Measurements from ENCODE around the gene ATP11C.
"Not testable (repeated sequence)": the region's sequence is repeated elsewhere in the genome, so short reads cannot be mapped to it uniquely, and the experiment has no call there.

The ATP11C gene

GRCh38 chrX:139844884-139845283 is 88.0 kb downstream of the ATP11C start:
- no peak for DNase-seq

- no peak for DNase-seq
These were observed 88.7 kb downstream of the ATP11C start for GRCh38 chrX:139844163-139844562.

DNA sequence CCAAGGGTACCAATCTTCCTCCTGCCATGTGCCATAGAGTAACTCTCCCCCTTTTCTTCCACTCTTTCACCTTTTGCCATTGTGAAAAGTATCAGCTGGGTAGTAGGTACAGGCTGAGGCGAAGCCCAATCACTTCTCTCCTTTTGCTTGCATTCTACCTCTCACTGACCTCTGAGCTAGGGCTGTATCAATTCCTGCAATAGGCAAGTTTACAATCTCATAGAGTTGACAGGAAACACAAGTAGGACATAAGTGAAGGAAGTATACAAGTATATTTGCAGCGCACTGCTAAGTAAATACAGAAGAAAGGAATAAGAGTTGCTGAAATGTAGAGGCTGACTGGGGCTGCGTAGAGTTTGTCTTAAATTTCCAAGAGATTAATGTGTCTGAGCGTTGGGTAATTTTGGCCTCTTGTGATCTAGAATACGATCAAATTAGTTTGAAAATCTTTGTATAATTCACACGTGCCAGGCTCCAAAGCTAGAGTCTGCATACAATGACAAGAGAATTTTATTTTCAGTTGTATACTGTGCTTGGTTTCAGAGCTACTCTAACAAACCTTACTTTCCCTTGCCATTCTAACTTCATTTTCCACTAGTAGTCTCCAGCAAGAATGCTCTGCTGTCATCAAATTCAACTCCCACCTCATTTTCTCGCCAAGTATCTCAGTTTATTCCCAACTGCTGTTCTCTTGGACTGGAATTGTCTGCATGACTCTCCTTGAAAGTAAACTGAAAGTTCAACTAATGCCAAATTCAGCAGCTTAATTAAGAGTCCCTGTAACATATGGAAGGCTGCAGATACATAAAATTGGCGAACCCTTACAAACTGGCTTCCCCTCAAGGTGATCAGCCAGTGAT is 90.3 kb downstream of the ATP11C start:
- DNase-seq = no peak

DNA sequence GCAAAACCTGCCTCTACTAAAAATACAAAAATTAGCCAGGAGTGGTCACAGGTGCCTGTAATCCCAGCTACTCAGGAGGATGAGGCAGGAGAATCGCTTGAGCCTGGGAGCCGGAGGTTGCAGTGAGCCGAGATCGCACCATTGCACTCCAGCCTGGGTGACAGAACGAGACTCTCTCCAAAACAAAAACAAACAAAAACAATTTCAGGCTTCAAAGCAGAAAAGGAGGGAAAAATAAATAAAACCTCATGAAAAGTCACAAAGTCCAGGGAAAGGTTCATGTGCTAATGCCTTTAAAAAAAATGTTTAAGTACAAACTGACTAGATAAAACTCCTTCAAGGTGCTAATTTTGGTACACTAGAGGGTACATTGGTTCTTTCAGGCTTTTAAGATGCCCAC is 96.5 kb downstream of the ATP11C start:
- DNase-seq = not testable (repeated sequence)

GRCh38 chrX:139834879-139835278 is 98.0 kb downstream of the ATP11C start:
- no peak for DNase-seq

- no peak for DNase-seq
These were observed 100.0 kb downstream of the ATP11C start for GRCh38 chrX:139832718-139833309.

- no peak for DNase-seq
These were observed 101.0 kb downstream of the ATP11C start for GRCh38 chrX:139831675-139832456.

- DNase-seq = no peak
These were observed 101.8 kb downstream of the ATP11C start for GRCh38 chrX:139831017-139831416.

DNA sequence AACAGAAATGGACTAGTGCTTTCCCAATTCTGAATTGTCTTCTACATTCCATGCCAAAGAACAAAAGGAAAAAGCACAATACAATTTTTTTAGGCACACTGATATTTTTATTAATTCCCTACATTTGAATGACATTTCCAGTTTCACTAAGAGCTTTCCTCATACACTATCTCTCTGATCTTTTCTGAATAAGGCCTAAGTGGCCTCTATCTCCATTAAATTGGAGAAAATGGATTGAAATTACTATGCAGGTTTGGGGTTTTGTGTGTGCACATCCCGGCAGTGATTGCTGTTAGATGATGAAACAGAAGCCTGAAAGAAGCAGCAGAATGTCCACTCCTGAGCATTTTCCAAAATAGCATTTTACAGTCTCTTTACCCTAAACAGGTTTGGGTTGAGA is 104.0 kb downstream of the ATP11C start:
- DNase-seq = no peak

- no peak for DNase-seq
These were observed 104.8 kb downstream of the ATP11C start for GRCh38 chrX:139828033-139828432.

DNA sequence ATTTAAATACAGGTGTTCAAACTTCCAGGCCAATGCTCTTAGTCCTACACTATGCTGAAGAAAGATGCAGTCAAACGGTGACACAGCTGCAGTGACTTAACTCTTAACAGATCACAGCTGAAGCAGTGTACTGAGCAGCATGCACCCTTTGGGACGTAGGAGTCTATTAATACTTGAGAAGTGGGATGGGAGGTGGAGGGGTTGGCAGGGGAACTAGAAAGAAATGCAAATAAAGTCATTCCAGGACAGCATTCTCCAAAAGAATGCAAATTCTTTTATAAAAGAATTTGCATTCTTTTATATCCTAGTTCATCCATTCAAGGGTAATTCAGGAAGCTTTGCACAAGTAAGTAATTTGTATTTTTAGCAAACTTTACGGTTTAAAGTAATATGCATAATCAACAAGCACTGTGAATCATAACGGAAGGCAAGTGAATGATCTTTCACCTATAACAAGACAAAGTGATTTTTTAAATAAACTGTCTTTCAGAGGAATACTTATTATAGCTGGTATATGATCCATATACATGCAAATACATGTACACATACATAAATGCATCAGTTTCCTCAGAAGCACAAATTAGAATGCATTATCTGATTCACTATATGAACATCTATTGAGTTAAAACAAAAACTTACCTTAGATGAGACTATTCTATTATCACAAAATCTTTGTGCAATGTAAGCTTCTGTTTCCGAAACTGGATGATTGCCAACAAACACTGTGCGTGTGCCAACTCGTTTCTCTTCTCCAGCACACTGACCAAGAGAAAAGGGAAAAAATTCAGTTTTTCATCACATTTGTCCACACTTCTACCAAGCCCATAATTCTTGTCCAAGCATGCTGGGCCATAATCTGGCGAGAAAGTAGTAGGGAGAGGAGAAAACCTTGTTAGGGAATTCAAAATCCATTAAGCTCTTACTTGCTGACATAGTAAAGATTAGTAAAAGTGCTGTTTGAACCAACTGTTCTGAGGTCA is 106.5 kb downstream of the ATP11C start:
- no peak for DNase-seq

- no peak for DNase-seq
These were observed 107.2 kb downstream of the ATP11C start for GRCh38 chrX:139825618-139826017.

DNA sequence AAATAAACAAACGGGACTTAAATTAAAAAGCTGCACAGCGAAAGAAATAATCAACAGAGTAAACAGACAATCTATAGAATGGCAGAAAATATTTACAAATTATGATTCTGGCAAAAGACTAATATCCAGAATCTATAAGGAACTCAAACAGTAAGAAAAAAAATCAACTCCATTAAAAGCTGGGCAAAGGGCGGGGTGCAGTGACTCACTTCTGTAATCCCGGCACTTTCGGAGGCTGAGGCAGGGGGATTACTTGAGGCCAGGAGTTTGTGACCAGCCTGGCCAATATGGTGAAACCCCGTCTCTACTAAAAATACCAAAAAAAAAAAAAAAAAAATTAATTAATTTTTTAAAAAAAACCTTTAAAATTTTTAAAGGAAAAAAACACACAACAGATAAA is 109.0 kb downstream of the ATP11C start:
- DNase-seq = no peak

GRCh38 chrX:139820358-139820984 is 112.4 kb downstream of the ATP11C start:
- DNase-seq = no peak

GRCh38 chrX:139816204-139816603 is 116.6 kb downstream of the ATP11C start:
- DNase-seq = no peak

DNA sequence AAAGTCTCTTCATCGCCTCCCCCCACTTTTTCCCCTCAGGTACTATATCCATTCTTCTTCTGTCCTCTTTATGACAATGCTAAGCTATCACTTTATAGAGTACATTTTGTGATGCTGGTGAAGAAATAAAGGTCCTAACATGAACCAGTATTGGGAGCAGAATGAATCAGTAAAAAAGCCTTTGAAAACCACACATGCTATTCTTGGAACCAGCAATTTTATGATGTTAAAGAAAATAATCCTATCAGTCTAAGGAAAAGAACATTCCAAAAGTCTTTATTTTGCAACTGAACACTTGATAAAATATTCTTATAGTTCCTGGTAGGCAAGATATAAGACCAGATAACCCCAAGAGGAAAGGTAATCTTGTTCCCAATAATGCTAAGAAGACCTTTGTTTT is 117.1 kb downstream of the ATP11C start:
- DNase-seq = no peak

- no peak for DNase-seq
These were observed 120.8 kb downstream of the ATP11C start for GRCh38 chrX:139811942-139812629.

GRCh38 chrX:139804482-139804881 is 128.4 kb downstream of the ATP11C start:
- no peak for DNase-seq

GRCh38 chrX:139803224-139803623 is 129.6 kb downstream of the ATP11C start:
- no peak for DNase-seq

- DNase-seq = no peak
These were observed 130.8 kb downstream of the ATP11C start for GRCh38 chrX:139802048-139802447.

GRCh38 chrX:139801397-139801813 is 131.4 kb downstream of the ATP11C start:
- no peak for DNase-seq
